HG02610 (cell line): ENCODE results near the gene ARL5C.

Experiments used
- ATAC-seq: cut with Tn5 transposase; IDR thresholded peaks from one replicate; pipeline ENCODE4 v1.9.1; 2021; ENCODE audit warnings: mild to moderate bottlenecking, moderate library complexity; ENCODE audit not compliant: unreplicated experiment

ARL5C gene

DNA sequence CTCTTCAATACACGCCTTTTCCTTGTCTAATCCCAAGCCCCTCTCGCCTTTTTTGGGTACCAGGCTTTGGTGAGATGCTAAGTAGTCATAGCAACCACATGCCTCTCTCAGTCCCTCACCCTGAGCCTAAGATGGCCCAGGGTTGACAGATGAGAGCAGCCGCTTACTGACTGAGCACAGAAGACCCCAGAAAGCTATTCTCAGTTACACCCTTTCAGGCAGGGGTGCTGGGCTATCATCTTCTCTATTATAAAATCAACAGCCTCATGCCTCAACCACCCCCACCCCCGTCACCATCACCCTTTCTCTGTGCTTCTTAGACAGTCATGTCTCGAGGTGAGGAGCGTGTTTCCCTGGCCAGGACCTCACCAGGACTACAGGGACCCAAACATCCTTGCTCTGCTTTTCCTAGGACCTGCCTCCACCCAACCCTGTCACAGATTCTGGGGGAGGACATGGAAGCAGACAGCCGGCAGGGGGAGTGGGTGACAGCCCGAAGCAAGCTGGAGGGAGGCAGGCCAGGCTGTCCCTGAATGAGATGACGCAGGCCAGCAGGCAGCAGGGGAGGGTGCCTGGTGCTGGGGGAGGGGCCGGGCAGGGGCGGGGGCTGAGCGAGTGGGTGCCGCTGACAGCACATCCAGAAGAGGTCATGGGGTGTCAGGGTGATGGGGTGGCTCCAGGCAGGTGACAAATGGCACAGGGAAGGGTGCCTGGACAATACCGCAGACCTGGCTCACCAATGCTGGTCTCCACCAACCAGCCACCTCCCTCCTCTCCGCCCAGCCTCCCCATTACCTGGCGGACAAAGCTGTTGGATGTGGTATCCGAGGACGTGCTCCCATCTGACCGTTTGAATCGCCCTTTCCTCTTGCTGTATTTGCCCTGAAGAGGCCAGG lies 28.4 kb upstream of the ARL5C start:
- no peak for ATAC-seq

DNA sequence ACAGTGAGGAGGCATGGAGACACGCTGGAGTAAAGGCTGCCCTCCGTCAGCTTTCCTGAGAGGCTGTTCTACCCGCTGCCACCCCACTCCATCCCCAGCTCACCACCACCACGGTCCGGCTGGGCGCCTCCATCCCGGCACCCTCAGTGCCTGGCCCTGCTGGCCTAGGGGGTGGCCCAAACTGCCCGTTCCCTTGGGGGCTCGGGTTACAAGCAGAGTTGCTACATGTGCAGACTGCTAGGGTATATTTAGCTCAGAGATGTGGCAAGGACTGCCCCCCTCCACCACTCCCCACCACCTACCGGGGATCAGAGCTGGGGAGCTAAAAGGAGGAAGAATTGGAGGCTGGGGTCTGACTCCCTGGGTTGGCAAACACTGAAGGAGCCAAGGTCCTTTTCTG lies 27.4 kb upstream of the ARL5C start:
- no peak for ATAC-seq

DNA sequence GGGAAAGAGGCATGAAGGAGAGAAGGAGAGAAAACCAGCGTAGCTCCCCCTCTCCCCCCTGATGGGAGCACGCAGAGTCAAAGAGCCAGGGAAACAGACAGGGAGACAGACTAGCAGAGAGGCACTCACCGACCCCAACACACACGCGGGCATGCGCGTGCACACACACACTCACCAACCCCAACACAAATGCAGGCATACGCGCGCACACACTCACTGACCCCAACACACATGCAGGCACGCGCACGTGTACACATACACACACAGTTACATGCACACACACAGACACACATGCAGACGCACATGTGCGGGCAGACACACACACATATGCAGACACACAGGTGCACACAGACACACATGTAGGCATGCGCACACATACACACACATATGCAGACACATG lies 26.9 kb upstream of the ARL5C start:
- no peak for ATAC-seq

DNA sequence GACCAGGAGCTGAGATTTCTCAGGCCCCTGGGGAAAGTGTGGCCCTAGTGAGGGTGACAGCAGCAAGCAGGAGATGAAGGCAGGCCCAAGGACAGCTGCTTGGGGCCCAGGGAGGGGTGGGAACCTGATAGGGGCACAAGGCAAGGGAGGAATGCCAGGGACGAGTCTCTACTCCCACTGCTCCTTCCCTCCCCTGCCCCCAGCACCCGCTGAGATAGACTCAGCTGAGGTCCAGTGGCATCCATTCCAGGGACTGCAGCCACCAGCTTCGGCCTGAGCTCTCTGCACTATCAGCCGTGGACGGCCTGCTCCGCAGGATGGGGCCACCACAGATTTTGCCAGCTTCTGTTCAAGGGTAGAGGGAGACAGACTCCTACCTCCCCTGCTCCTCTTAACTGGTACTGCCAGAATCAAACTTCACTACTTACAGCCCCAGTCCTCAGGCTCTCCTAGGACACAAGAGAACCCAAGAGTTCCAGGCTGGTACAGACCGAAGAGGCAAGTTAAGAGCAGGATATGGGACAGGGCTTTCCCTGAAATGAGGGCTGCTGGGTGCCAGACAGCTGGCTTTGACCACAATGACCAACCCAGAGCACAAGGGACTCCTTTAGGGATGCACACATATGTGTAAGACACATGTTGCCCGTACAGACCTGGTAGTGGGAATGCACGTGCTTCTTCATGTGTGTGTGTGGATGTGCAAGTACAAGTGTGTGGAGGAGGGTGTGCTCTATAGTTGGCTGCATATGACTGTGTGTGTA lies 26.0 kb upstream of the ARL5C start:
- ATAC-seq = no peak

DNA sequence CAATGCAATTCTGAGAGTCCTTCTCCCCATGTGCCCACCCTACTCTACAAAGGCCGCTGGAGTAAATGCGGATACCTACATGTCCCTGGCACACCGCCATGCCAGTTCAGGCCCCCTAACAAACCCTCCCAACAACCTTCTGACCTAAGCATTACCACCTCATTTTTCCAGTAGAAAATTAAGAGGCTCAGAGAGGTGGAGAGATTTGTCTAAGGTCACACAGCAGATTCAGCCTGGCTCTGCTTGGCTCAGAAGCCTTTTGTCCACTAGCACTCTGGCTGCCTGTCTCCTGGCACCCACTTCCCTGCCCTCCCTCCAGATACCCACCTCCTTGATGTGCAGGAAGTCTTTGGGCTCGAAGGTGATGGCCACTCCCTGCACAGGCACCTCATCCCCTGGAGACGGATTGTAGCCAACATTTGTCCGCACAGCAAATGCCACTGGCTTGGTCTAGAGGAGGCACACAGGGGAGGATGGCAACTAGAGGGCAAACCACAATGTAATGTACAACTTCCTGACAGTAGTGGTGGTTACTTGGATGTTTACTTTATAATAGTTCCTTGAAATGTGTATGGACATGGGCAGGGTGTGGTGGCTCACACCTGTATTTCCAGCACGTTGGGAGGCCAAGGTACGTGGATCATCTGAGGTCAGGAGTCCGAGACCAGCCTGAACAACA lies 21.3 kb upstream of the ARL5C start:
- no peak for ATAC-seq

DNA sequence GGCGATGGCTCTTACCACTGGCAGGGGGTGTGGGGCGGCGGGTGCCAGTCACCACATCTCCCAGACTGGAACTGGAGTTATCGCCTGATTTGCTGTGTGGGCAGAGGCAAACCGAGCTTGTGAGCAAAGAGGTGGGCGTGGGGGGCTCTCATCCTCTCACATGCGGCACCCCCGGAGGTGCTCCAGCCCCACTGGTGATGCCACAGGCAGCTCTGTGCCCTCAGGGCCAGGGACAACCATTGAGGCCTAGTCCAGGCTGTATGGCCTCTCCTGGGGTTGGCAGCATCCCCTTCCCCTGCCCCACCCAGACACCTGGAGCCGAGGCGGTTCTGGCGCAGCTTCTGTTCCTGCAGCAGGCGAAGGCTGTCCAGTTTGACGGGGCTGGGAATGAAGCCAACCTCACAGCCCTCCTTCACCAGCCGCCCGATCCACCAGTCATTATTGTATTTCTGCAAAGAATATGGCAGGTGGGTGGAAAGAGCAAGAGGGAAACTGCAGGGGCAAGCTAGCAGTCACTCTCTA lies 20.6 kb upstream of the ARL5C start:
- no peak for ATAC-seq

DNA sequence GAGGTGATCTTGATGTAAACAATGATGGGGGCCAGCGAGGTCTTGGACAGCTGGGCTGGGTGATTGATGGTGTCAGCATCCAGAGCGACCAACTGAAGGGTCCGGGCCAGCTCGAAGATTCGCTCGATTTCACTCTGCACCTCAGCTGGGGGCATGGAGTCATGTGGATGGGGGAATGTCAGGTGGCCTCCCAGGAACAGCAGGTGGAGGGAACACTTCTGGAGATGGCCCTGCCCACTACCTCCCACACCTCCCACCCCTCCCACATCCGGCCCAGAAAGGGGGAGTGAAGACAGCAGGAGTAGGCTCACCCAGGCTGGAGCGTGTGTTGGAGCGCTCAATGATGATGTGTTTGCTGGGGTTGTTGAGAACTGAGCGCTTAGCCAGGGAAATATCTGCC lies 17.8 kb upstream of the ARL5C start:
- no peak for ATAC-seq

DNA sequence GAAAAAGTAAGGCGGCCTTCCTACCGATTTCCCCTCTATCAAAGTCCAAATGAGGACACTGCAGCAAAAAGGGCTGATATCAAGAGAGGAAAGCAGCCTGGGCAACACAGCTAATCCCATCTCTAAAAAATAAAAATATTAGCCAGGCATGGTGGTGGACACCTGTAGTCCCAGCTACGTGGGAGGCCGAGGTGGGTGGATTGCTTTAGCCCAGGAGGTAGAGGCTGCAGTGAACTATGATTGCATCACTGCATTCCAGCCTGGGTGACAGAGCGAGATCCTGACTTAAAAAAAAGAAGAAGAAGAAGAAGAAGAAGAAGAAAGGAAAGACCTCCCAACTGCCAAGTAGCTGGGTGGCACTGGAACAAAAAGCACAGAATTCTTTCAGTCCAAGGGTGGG lies 17.1 kb upstream of the ARL5C start:
- no peak for ATAC-seq

DNA sequence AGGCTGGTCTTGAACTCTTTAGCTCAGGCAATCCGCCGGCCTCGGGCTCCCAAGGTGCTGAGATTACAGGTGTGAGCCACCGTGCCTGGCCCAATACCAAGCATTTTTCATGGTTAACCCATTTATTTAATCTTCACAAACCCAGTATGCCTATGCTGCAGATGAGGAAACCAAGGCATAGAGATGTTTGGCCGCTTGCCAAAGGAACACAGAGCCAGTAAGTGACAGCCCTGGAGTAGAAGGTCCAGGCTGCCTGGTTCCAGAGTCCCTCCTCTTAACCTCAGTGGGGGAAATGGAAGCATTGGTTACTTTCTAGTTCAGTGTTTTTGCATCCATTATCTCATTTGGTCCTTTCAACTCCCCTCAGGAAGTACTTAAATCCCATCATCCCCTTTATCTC lies 15.3 kb upstream of the ARL5C start:
- no peak for ATAC-seq

DNA sequence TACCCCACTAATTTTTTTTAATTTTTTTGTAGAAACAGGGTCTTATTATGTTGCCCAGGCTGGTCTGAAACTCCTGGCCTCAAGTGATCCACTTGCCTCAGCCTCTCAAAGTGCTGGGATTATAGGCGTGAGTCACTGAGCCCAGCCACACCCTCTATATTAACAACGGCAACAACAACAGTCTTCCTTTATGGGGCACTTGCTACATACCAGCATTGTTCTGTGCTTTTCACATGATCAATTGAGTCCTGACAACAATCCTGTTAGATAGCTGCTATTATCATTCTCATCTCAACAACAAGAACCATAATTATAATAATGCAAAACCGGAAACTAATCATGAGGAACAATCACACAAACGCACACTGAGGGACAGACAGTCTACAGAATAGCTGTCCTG lies 12.6 kb upstream of the ARL5C start:
- no peak for ATAC-seq

DNA sequence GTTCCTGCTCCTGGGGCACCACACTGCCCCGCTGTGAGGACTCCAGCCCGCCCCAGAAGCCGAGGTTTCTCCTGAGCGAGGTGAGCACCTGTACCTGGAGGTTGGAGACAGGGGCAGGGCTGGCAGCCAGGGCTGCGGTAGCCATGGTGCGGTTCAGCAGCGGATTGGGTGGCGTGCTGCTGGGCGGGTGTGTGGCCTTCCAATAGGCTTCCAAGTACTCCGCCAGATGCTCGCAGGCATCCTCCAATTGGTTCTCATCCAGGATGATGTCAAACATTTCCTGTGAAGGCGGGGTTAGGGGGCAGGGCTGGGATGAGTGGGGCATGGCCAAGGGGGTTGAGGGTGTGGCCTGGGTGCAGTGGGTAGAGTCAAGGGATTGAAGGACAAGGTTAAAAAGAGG lies 11.3 kb upstream of the ARL5C start:
- ATAC-seq = no peak

DNA sequence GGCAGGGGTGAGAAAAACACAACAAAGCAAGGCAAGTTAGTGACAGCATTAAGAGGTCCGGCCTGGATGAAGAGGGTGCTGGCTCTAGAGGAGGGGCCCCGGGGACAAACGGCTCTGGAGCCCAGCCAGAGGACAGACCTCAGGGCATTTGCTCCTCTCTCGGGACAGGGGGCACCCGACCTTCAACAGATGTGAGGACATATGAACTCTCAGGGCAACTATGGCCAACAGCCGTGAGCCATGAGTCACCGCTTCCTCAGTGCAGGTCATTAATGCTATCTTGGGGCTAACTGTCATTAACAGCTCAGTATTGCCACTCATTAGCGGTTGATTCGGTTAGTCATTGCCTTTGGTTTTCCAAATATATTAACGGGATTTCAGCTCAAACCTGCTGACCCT lies 9.7 kb upstream of the ARL5C start:
- no peak for ATAC-seq

DNA sequence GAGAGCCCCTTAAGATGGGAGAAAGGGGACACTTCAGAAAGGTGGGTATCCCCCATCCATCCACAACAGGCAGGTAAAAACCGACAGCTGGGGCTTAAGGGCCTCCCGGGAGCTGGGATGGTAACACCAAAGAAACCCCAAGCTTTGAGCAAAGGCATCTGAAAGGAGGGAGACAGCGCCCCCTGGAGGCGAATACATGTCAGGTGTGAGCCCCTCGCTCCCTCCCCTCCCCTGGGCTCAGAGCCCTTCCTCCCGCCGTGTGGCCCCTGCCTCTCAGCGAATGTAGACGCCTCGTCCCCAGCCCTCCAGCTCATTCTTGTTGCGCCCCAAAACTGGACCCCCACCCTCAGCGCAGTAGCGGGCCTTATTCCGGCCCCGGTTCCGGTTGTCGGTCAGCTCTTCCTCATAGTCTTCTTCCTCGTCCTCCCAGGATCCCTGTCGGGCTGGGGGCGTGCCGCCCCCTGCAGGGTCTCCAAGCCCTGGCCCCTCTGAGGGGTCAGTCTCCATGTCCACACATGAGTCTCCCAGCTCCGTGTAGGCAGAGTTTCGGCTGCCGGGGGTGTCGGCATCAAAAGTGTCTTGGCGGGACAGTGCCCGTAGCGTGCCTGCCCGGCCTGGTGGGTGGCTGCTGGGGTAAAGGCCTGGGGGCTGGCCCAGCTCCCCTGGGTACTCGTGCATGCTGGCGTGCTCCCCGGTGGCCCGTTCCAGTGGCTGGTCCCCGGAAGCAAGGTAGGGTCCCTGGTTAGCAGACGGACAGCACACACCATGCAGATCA lies 9.1 kb upstream of the ARL5C start:
- no peak for ATAC-seq

DNA sequence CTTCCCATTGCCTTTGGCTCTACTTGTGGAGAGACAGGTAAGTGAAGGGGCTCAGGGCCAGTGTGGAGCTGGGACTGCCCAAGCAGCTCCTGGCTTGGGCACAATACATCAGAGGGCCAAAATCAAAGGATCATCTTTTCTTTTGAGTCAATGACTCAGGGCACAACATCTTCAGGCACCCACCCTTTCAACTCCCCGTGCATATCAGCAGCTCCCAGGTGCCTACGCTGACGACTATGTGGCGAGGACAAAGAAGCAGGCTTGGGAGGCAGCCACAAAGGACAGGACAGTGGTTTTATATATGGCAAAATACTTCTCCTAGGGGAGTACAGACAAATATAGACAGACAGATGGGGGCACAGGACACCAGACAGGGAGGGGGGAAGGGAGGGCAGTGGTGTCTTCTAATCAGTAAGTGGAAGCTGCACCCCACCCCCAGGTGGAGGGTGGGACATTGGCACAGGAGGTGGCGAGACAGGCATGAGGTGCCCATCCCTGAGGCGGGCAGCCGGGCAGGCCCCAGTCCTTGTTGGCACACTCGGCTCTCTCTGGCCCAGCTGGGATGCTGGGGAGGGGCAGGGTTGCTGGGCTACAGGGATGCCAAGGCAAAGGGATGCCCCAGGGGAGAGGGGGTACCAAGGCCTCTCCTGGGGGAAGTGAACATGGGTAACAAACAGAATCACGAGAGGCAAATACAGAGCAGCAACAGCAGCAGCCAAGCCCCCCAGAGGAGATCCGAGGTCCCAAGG lies 7.7 kb upstream of the ARL5C start:
- ATAC-seq = no peak

DNA sequence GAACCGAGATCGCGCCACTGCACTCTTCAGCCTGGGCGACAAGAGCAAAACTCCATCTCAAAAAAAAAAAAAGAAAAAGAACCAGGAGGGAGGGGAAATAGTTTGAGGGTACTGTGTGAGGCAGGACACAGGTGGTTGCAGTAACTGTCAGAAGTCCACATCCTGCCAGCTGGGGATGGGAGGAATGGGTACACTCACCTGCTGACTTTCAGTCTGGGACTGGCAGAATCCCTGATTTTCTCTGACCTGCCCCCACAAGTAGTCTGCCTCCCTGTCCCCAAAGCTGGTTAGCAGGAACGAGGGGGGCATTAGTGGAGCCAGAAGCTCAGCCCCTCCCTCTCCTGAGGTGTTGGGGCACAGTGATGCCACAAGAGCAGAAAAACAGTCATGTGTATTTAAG lies 7.1 kb upstream of the ARL5C start:
- no peak for ATAC-seq

DNA sequence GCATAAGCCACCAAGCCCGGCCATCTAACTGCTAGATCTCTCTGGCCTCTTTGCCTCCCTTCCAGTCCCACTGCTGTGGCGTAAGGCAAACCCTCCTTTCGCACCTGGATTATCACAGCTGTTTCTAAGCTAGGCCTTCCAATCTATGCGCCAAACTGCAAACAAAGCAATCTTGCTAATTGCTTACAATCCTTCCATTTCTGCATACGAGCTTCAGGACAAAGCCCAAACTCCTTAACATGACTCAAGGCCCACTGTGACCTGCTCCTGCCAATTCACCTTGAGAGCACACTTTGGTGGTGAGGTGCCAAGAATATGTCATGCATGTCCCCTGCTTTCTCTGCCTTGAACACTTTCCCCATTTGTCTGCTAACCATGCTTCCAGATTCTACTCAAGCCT lies 6.0 kb upstream of the ARL5C start:
- no peak for ATAC-seq

DNA sequence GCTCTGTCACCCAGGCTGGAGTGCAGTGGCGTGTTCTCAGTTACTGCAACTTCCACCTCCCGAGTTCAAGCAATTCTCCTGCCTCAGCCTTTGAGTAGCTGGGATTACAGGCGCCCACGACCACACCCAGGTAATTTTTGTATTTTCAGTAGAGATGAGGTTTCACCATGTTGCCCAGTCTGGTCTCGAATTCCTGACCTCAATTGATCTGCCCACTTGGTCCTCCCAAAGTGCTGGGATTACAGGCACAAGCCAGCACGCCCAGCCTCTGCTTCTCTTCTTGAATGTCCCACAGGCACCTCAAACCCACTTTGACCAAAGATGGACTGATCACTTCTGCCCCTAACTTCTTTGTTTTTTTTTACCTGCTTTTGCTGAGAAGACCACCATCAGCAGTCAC lies 4.6 kb upstream of the ARL5C start:
- no peak for ATAC-seq

DNA sequence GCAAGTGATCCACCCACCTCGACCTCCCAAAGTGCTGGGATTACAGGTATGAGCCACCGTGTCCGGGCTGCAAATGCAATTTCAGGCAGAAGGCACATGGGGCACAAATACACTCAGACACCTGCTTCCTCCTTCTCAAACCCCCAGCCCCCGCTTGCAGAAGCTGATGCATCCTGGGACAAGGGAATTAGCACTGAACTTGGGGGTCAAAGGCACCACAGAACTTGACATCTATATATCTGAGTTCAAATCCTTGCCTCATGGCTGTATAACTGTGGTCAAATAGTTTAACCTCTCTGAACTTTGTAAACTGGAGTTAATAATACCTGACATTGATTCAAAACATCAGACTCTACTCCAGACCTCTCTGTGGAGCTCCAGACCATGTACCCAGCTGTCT lies 4.1 kb upstream of the ARL5C start:
- no peak for ATAC-seq

DNA sequence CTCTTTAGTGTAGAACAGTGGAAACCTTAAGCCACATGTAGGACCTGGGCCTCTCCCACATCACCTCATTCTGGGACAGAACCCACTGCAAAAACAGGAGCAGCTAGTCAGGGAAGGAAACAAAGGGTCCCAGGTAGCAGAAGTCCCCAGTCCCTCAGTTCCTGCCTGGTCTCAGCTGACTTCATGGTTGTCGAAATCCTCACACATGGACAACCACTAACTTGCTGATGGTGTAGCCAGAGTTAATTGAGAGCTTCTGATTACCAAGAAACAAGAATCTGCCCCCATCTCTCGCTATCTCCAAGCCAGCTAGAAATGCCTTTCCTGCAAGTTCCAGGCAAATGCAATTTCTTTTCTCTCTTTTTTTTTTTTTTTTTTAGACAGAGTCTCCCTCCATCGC lies 3.6 kb upstream of the ARL5C start:
- ATAC-seq = no peak

DNA sequence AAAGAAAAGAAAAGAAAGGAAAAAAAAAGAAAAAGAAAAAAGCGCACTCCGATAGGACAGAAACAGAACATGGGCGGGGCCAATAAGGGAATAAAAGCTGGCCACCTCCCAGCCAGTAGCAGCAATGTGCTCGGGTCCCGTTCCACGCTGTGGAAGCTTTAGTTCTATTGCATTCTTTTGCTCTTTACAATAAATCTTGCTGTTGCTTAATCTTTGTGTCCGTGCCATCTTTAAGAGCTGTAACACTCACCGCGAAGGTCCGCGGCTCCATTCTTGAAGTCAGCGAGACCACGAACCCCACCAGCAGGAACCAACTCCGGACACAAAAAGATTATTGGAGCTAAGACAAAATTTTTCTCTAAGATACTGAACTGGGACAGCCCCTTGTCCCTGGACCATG lies 3.1 kb upstream of the ARL5C start:
- ATAC-seq = no peak
